Gastroesophageal sphincter (tissue), 4 donors: ENCODE data around the gene RIOK3. TPM values are rescaled to one million over a fixed set of nuclear protein-coding genes. Genes with fewer than 3 reads are reported as not detected.

Source experiments
- ATAC-seq: fragments of 150-250 bp; one replicate; pipeline ENCODE4 v1.9.1; 2016; ENCODE audit warnings: mild to moderate bottlenecking, moderate library complexity
- H3K27ac ChIP-seq, 4 donors: fragments of 200-600 bp; sonication (generic) in 3 of 4; 1 replicate in 3 of 4; 2 replicates in 1 of 4; pipeline ENCODE4 v1.5.1; 2016 to 2019
- H3K27me3 ChIP-seq: fragments of 200-600 bp; sonication (generic); one replicate; pipeline ENCODE4 v1.5.1; 2019
- H3K36me3 ChIP-seq, 2 donors: fragments of 200-600 bp; sonication (generic); one replicate each; pipeline ENCODE4 v1.5.1; 2019; ENCODE audit warnings: control low read depth in 1 of 2
- H3K4me1 ChIP-seq, 3 donors: fragments of 200-600 bp; sonication (generic); 1 replicate in 2 of 3; 2 replicates in 1 of 3; pipeline ENCODE4 v1.5.1; 2016 to 2019; ENCODE audit warnings: control low read depth in 2 of 3
- H3K4me3 ChIP-seq, 2 donors: fragments of 200-600 bp; sonication (generic); one replicate each; pipeline ENCODE4 v1.5.1; 2019; ENCODE audit warnings: mild to moderate bottlenecking in 1 of 2, moderate library complexity in 1 of 2
- H3K9me3 ChIP-seq, 3 donors: fragments of 200-600 bp; sonication (generic); one replicate each; pipeline ENCODE4 v1.5.1; 2017 to 2019; ENCODE audit warnings: control low read depth in 2 of 3
- EP300 ChIP-seq: sonication (generic); formaldehyde crosslinking; IDR thresholded peaks from one replicate; pipeline ENCODE4 v1.6.1; 2017; ENCODE audit warnings: antibody characterized with exemption, mild to moderate bottlenecking
- POLR2A ChIP-seq, 2 donors: fragments of 450-650 bp; IDR thresholded peaks; one replicate each; pipeline ENCODE4 v1.6.1; 2017; ENCODE audit warnings: antibody characterized with exemption in 2 of 2, mild to moderate bottlenecking in 2 of 2, moderate library complexity in 1 of 2
- POLR2AphosphoS5 ChIP-seq: sonication (generic); formaldehyde crosslinking; IDR thresholded peaks from one replicate; pipeline ENCODE4 v1.6.1; 2017; ENCODE audit warnings: antibody characterized with exemption
- WGBS, 2 donors: methylation state at CpG; one replicate each; pipeline ENCODE4 v1.1.5; 2018; ENCODE audit warnings: low coverage in 1 of 2; 5-methylcytosine and 5-hydroxymethylcytosine counted together
- total RNA-seq, 4 donors: library from RNA; depleted of rRNA; stranded (reverse); fragments of >200 nt; gene quantifications; one replicate each; pipeline ENCODE4 v1.1.0, GENCODE V29; 2016
- TF ChIP-seq, protein P1 (sequence below), 4 experiments: fragments of 200-600 bp in 2 of 4; fragments of 450-650 bp in 2 of 4; sonication (generic) in 1 of 4; IDR thresholded peaks; one replicate each; pipeline ENCODE4 v1.5.1; 2017 to 2019; ENCODE audit warnings: antibody characterized with exemption in 4 of 4, mild to moderate bottlenecking in 2 of 4, moderate library complexity in 2 of 4

Gene RIOK3
- total RNA-seq, 4 donors from 2014 or later = 30.8 to 84.1 (median 51.3) TPM

DNA sequence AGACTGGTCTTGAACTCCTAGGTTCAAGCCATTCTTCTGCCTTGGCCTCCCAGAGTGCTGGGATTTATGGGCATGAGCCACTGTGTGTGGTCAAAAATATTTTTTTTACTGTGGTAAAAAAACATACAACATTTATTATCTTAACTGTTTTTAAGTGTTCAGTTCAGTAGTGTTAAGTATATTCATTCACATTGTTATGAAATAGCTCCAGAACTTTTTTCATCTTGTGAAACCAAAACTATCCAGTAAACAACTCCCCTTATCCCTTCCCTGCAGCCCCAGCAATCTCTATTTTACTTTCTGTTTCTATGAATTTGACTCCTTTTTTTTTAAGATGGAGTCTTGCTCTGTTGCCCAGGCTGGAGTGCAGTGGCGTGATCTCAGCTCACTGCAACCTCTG lies 59.6 kb downstream of the RIOK3 start:
- ATAC-seq = no peak
- 89 to 100% methylated on average over 1 of the region's 1 CpG for WGBS, 2 donors
- Histone ChIP-seq H3K4me1 (peaks cover 0 to 14% (median 0%) of the 10 kb centered on the region in 3 donors), H3K27me3 (no peaks in the 10 kb centered on the region), H3K9me3 (no peaks in the 10 kb centered on the region), H3K36me3 (peaks cover 0 to 90% of the 10 kb centered on the region in 2 donors), H3K4me3 (no peak overlapping the region), H3K27ac (no peak overlapping the region)
- TF ChIP-seq, protein P1, sequence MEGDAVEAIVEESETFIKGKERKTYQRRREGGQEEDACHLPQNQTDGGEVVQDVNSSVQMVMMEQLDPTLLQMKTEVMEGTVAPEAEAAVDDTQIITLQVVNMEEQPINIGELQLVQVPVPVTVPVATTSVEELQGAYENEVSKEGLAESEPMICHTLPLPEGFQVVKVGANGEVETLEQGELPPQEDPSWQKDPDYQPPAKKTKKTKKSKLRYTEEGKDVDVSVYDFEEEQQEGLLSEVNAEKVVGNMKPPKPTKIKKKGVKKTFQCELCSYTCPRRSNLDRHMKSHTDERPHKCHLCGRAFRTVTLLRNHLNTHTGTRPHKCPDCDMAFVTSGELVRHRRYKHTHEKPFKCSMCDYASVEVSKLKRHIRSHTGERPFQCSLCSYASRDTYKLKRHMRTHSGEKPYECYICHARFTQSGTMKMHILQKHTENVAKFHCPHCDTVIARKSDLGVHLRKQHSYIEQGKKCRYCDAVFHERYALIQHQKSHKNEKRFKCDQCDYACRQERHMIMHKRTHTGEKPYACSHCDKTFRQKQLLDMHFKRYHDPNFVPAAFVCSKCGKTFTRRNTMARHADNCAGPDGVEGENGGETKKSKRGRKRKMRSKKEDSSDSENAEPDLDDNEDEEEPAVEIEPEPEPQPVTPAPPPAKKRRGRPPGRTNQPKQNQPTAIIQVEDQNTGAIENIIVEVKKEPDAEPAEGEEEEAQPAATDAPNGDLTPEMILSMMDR (IDR thresholded peaks at IDR 0.05) = no peak
- TF ChIP-seq POLR2AphosphoS5 = no peak
- no peak for TF ChIP-seq POLR2A (IDR thresholded peaks at IDR 0.05)
- TF ChIP-seq EP300 = no peak

DNA sequence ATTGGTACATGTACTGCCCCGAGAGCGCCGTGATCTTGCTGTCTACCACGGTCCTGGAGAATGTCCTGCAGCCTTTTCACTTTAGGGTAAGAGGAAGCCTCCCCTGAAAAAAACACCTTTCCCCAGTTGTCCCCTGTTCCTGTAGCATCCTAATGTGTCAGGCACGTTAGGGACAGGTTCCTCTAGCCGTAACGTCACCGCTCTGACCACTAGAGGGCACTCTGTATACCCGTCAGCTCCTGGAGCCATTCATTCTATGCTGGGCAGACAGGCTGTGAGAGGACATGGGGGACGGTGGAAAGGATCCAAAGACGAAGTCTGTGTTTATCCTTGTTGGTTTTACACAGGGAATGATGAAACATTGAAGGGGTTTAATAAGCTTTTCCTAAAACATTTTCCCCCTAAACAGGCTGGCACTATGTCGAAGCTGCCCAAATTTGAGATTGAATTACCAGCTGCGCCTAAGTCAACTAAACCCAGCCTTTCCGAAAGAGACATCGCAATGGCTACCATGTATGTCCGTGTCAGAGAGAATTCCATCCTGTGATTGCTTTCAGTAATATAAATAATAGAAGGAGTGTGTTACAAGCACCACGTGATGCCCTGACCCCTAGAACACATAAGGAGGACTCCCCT lies 62.9 kb downstream of the RIOK3 start:
- peak; percentile 89 for ATAC-seq
- Histone ChIP-seq H3K27ac (peak overlapping the region in 1 of 4 donors; percentile 15), H3K27me3 (no peaks in the 10 kb centered on the region), H3K4me1 (peaks cover 0 to 8% (median 0%) of the 10 kb centered on the region in 3 donors), H3K4me3 (no peak overlapping the region), H3K9me3 (no peaks in the 10 kb centered on the region), H3K36me3 (peaks cover 2 to 91% of the 10 kb centered on the region in 2 donors)
- WGBS, 2 donors = 31 to 67% methylated on average over 4 to 14 of the region's 17 CpGs
- TF ChIP-seq, protein P1 (IDR thresholded peaks at IDR 0.05) = peak; percentile 69 to 81 (median 74)
- TF ChIP-seq EP300 = no peak

DNA sequence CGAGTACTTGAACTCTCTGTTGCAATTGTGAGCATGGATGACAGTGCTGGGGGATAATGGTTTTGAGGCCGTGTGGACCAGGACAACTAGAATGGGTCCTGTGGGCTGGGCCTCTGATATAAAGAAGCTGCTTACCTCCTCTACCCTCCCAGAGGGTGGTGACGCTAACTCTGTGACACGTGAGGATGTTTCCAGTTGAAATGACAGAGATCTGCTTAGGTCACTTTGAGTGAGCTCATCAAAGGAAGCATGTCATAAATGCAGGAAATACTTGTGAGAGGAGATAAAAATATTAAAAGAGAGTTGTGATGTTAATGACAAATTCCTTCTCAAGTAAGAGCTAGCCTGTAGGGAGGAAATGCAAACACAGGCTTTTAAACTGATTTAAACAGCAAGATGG lies 66.6 kb downstream of the RIOK3 start:
- no peaks in the 10 kb centered on the region for H3K9me3 ChIP-seq
- WGBS, 2 donors = 82 to 85% methylated on average over 4 of the region's 4 CpGs
- peaks cover 0 to 20% (median 0%) of the 10 kb centered on the region in 3 donors for H3K4me1 ChIP-seq
- ATAC-seq = no peak
- H3K27me3 ChIP-seq = no peaks in the 10 kb centered on the region
- H3K4me3 ChIP-seq = no peak overlapping the region
- no peak for TF ChIP-seq EP300
- TF ChIP-seq, protein P1 (IDR thresholded peaks at IDR 0.05) = no peak
- no peak for TF ChIP-seq POLR2A (IDR thresholded peaks at IDR 0.05)
- TF ChIP-seq POLR2AphosphoS5 = no peak
- H3K27ac ChIP-seq = no peak overlapping the region
- peaks cover 2 to 93% of the 10 kb centered on the region in 2 donors for H3K36me3 ChIP-seq

DNA sequence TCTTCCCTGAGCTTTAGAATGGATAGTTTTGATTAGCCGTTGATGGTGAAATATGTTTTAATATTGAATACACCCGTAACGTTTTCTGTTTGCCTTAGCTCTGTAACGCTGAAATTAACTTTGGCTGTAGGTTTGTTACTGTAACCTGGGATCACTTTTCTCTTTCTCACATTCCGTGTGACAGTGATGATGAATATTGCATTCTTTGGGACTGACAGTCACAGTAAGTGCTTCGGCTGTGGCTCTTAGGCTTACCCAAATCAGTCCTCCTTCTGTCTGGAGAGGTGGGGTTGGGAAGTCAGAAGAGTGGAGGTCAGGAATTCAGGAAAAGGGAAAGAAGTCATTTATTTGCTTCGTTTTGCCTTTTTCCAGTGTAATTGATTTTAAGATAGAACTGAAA lies 68.2 kb downstream of the RIOK3 start:
- Histone ChIP-seq H3K27me3 (no peaks in the 10 kb centered on the region), H3K36me3 (peaks cover 2 to 100% of the 10 kb centered on the region in 2 donors), H3K4me3 (no peak overlapping the region), H3K27ac (peak overlapping the region in 2 of 4 donors; percentile 31 to 33), H3K4me1 (peaks cover 0 to 13% (median 0%) of the 10 kb centered on the region in 3 donors), H3K9me3 (no peaks in the 10 kb centered on the region)
- WGBS, 2 donors = 51 to 75% methylated on average over 6 to 7 of the region's 7 CpGs
- TF ChIP-seq POLR2A (IDR thresholded peaks at IDR 0.05) = no peak
- no peak for TF ChIP-seq EP300
- TF ChIP-seq, protein P1 (IDR thresholded peaks at IDR 0.05) = no peak
- TF ChIP-seq POLR2AphosphoS5 = no peak
- ATAC-seq = no peak

DNA sequence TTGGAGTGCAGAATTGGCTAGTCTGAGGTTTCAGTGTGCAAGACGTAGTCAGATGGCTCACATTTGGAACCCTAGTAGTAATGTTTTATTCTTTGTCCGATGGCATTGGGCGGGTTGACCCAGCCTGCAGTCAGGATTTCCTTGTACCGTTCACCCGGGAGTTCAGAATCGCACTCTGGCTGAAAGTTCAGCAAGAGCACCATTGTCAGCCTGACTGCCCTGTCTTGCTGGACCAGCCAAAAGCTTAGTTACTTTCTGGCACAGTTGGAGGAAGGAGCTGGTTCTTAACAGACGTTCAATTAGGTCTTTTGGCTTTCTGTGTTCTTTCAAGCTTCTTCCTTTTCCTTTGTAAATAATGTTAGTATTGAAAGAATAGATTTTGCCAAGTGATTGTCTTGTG lies 68.8 kb downstream of the RIOK3 start:
- Histone ChIP-seq H3K4me3 (no peak overlapping the region), H3K36me3 (peaks cover 2 to 100% of the 10 kb centered on the region in 2 donors), H3K9me3 (no peaks in the 10 kb centered on the region), H3K27me3 (no peaks in the 10 kb centered on the region), H3K27ac (peak overlapping the region in 2 of 4 donors; percentile 31 to 33), H3K4me1 (peaks cover 0 to 12% (median 0%) of the 10 kb centered on the region in 3 donors)
- TF ChIP-seq, protein P1 (IDR thresholded peaks at IDR 0.05) = no peak
- TF ChIP-seq EP300 (no peak), POLR2A (IDR thresholded peaks at IDR 0.05) (no peak), POLR2AphosphoS5 (no peak)
- ATAC-seq = no peak
- 50 to 76% methylated on average over 1 to 7 of the region's 7 CpGs for WGBS, 2 donors
